ENCODE data around the gene NUBPL. TPM values are rescaled to one million over a fixed set of nuclear protein-coding genes. Genes with fewer than 3 reads are reported as not detected.

Gene NUBPL
- total and polyA plus RNA-seq, 5 donors from 2014 or later, result 4.2 to 9.9 (median 7.8) TPM

DNA sequence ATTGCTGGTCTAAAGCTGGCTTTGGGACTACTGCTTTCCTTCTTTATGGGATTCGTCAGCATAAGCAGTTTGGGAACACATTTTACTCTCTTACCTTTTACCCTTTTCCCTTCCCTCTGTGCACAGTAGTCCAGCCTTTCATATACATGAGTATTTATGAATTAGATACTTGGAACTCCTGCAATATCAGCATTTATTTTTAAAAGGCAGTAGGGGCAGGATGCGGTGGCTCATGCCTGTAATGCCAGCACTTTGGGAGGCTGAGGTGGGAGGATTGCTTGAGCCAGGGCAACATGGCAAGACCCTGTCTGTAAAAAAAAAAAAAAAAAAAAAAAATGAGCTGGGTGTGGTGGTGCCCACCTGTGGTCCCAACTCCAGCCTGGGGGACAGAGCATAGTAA, 3.0 kb downstream of the NUBPL start:
- ATAC-seq (ENCODE audit: low read depth in 2 of 2) (no peak), DNase-seq (no peak)
- Mint-ChIP-seq H3K4me1 (peaks cover 28 to 59% (median 42%) of the 10 kb centered on the region in 4 donors), H3K36me3 (peaks cover 14% of the 10 kb centered on the region), H3K4me3 (peak overlapping the region in 2 of 4 donors; percentile 35 to 71), H3K27ac (peak overlapping the region in 1 of 3 donors; percentile 65), H3K9me3 (peaks cover 0 to 3% (median 0%) of the 10 kb centered on the region in 7 donors), H3K27me3 (peaks cover 5% of the 10 kb centered on the region)
- peaks cover 2% of the 10 kb centered on the region for H3K36me3 ChIP-seq (ENCODE audit: control insufficient read depth, insufficient read depth, low read length)
- no peaks in the 10 kb centered on the region for H3K27me3 ChIP-seq (ENCODE audit: control insufficient read depth, insufficient read depth, low read length)
- no peak overlapping the region for H3K27ac ChIP-seq (ENCODE audit: insufficient read depth, low read length, poor library complexity, severe bottlenecking)
- peaks cover 15% of the 10 kb centered on the region for H3K4me1 ChIP-seq (ENCODE audit: control insufficient read depth, insufficient read depth, low read length, poor library complexity, severe bottlenecking)
- no peak overlapping the region for H3K4me3 ChIP-seq (ENCODE audit: low read depth, low read length)
- H3K9me3 ChIP-seq (ENCODE audit: control insufficient read depth in 2 of 2, low read length in 2 of 2), result no peaks in the 10 kb centered on the region

GRCh38 chr14:31566456-31566855, 5.3 kb downstream of the NUBPL start:
- no peaks in the 10 kb centered on the region for H3K27me3 ChIP-seq (ENCODE audit: control insufficient read depth, insufficient read depth, low read length)
- Mint-ChIP-seq H3K27me3 (no peaks in the 10 kb centered on the region), H3K36me3 (peaks cover 20% of the 10 kb centered on the region), H3K9me3 (no peaks in the 10 kb centered on the region), H3K4me3 (peak overlapping the region in 1 of 4 donors; percentile 41), H3K27ac (peak overlapping the region in 1 of 3 donors; percentile 49), H3K4me1 (peaks cover 25 to 48% (median 34%) of the 10 kb centered on the region in 4 donors)
- H3K27ac ChIP-seq (ENCODE audit: insufficient read depth, low read length, poor library complexity, severe bottlenecking), result no peak overlapping the region
- H3K4me3 ChIP-seq (ENCODE audit: low read depth, low read length), result no peak overlapping the region
- no peak for ATAC-seq (ENCODE audit: low read depth in 2 of 2)
- peaks cover 2% of the 10 kb centered on the region for H3K36me3 ChIP-seq (ENCODE audit: control insufficient read depth, insufficient read depth, low read length)
- no peaks in the 10 kb centered on the region for H3K9me3 ChIP-seq (ENCODE audit: control insufficient read depth in 2 of 2, low read length in 2 of 2)
- peaks cover 9% of the 10 kb centered on the region for H3K4me1 ChIP-seq (ENCODE audit: control insufficient read depth, insufficient read depth, low read length, poor library complexity, severe bottlenecking)
- no peak for DNase-seq

GRCh38 chr14:31567655-31568054, 6.5 kb downstream of the NUBPL start:
- no peak for ATAC-seq (ENCODE audit: low read depth in 2 of 2)
- Histone ChIP-seq H3K4me3 (ENCODE audit: low read depth, low read length) (no peak overlapping the region), H3K9me3 (ENCODE audit: control insufficient read depth in 2 of 2, low read length in 2 of 2) (no peaks in the 10 kb centered on the region), H3K27ac (ENCODE audit: insufficient read depth, low read length, poor library complexity, severe bottlenecking) (no peak overlapping the region), H3K36me3 (ENCODE audit: control insufficient read depth, insufficient read depth, low read length) (peaks cover 2% of the 10 kb centered on the region), H3K27me3 (ENCODE audit: control insufficient read depth, insufficient read depth, low read length) (no peaks in the 10 kb centered on the region), H3K4me1 (ENCODE audit: control insufficient read depth, insufficient read depth, low read length, poor library complexity, severe bottlenecking) (no peaks in the 10 kb centered on the region)
- H3K27me3 Mint-ChIP-seq, result no peaks in the 10 kb centered on the region
- H3K36me3 Mint-ChIP-seq, result peaks cover 24% of the 10 kb centered on the region
- H3K4me1 Mint-ChIP-seq, result peaks cover 23 to 40% (median 27%) of the 10 kb centered on the region in 4 donors
- no peak overlapping the region for H3K4me3 Mint-ChIP-seq
- peak overlapping the region in 2 of 3 donors; percentile 37 to 69 for H3K27ac Mint-ChIP-seq
- H3K9me3 Mint-ChIP-seq, result no peaks in the 10 kb centered on the region
- DNase-seq, result no peak

- Mint-ChIP-seq H3K4me1 (peaks cover 20 to 37% (median 23%) of the 10 kb centered on the region in 4 donors), H3K4me3 (no peak overlapping the region), H3K27ac (peak overlapping the region; percentile 37 to 69 (median 37)), H3K27me3 (no peaks in the 10 kb centered on the region), H3K36me3 (peaks cover 24% of the 10 kb centered on the region), H3K9me3 (no peaks in the 10 kb centered on the region)
- ATAC-seq (ENCODE audit: low read depth in 2 of 2) (no peak), DNase-seq (peak in 1 of 3 donors; percentile 28)
- H3K36me3 ChIP-seq (ENCODE audit: control insufficient read depth, insufficient read depth, low read length), result peaks cover 4% of the 10 kb centered on the region
- no peak overlapping the region for H3K27ac ChIP-seq (ENCODE audit: insufficient read depth, low read length, poor library complexity, severe bottlenecking)
- H3K4me3 ChIP-seq (ENCODE audit: low read depth, low read length), result no peak overlapping the region
- no peaks in the 10 kb centered on the region for H3K9me3 ChIP-seq (ENCODE audit: control insufficient read depth in 2 of 2, low read length in 2 of 2)
- no peaks in the 10 kb centered on the region for H3K27me3 ChIP-seq (ENCODE audit: control insufficient read depth, insufficient read depth, low read length)
- no peaks in the 10 kb centered on the region for H3K4me1 ChIP-seq (ENCODE audit: control insufficient read depth, insufficient read depth, low read length, poor library complexity, severe bottlenecking)
These were observed 7.0 kb downstream of the NUBPL start for GRCh38 chr14:31568161-31568560.

DNA sequence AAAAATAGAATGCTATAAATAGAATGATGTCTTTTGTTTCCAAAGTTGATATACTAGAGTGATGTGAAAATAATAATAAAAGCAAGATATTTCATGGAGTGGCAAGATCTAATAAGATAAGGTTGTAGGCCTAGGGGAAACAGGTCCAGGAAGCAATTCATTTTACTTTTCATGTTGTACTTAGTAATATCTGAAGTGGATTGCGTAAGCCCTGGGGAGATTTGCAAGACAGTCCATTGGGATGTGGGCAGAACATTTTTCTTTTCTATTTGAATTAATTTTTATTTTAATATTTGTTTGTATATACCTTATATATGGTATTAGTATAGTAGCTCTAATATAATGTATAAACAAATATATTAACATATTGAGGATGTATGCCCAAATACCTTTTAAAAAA, 7.5 kb downstream of the NUBPL start:
- DNase-seq (no peak), ATAC-seq (ENCODE audit: low read depth in 2 of 2) (no peak)
- Histone ChIP-seq H3K4me1 (ENCODE audit: control insufficient read depth, insufficient read depth, low read length, poor library complexity, severe bottlenecking) (no peaks in the 10 kb centered on the region), H3K27me3 (ENCODE audit: control insufficient read depth, insufficient read depth, low read length) (no peaks in the 10 kb centered on the region), H3K4me3 (ENCODE audit: low read depth, low read length) (no peak overlapping the region), H3K27ac (ENCODE audit: insufficient read depth, low read length, poor library complexity, severe bottlenecking) (no peak overlapping the region), H3K36me3 (ENCODE audit: control insufficient read depth, insufficient read depth, low read length) (peaks cover 4% of the 10 kb centered on the region), H3K9me3 (ENCODE audit: control insufficient read depth in 2 of 2, low read length in 2 of 2) (no peaks in the 10 kb centered on the region)
- Mint-ChIP-seq H3K27me3 (no peaks in the 10 kb centered on the region), H3K36me3 (peaks cover 29% of the 10 kb centered on the region), H3K27ac (peak overlapping the region in 1 of 3 donors; percentile 37), H3K4me3 (no peak overlapping the region), H3K9me3 (no peaks in the 10 kb centered on the region), H3K4me1 (peaks cover 18 to 33% (median 21%) of the 10 kb centered on the region in 4 donors)

DNA sequence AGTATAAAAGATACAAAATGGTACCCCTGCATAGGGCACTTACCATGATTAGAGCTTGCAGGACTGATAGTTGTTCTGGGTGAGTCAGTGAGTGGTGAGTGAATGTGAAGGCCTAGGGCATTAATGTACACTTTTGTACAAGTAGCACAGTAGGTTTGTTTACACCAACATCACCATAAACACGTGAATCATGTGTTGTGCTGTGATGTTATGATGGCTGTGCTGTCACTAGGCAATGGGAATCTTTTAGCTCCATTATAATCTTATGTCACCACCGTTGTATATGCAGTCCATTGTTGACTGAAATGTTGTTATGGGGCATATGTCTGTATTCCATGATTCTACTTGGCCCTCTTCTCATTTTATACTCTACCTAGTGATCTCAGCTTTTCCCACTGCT, 11.8 kb downstream of the NUBPL start:
- Mint-ChIP-seq H3K36me3 (peaks cover 33% of the 10 kb centered on the region), H3K4me1 (peaks cover 6 to 13% (median 10%) of the 10 kb centered on the region in 4 donors), H3K4me3 (no peak overlapping the region), H3K27ac (no peak overlapping the region), H3K9me3 (no peaks in the 10 kb centered on the region), H3K27me3 (no peaks in the 10 kb centered on the region)
- H3K4me1 ChIP-seq (ENCODE audit: control insufficient read depth, insufficient read depth, low read length, poor library complexity, severe bottlenecking), result no peaks in the 10 kb centered on the region
- DNase-seq (no peak), ATAC-seq (ENCODE audit: low read depth in 2 of 2) (no peak)
- H3K36me3 ChIP-seq (ENCODE audit: control insufficient read depth, insufficient read depth, low read length), result peaks cover 3% of the 10 kb centered on the region
- H3K27me3 ChIP-seq (ENCODE audit: control insufficient read depth, insufficient read depth, low read length), result no peaks in the 10 kb centered on the region
- H3K9me3 ChIP-seq (ENCODE audit: control insufficient read depth in 2 of 2, low read length in 2 of 2), result no peaks in the 10 kb centered on the region
- no peak overlapping the region for H3K4me3 ChIP-seq (ENCODE audit: low read depth, low read length)
- H3K27ac ChIP-seq (ENCODE audit: insufficient read depth, low read length, poor library complexity, severe bottlenecking), result no peak overlapping the region

DNA sequence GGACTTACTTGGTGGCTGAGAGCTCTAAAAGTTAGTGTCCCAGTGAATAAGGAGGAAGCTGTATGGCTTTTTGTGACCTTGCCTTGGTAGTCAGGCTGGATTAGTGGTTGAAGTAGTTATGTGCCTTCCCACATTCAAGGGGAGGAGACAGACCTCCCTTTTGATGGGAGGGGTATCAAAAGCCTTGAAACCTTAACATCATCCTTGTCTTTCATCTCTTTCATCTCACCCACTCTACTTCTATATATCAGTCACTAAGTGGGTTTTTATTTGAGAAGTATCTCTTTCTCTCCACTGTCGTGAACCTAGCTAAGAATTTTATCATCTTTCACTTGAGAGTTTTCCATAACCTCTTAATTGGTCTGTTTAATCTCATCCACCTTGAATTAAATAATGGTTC, 15.7 kb downstream of the NUBPL start:
- no peak overlapping the region for H3K4me3 ChIP-seq (ENCODE audit: low read depth, low read length)
- Mint-ChIP-seq H3K9me3 (peaks cover 0 to 1% (median 0%) of the 10 kb centered on the region in 7 donors), H3K27ac (no peak overlapping the region), H3K27me3 (no peaks in the 10 kb centered on the region), H3K4me1 (peaks cover 2 to 7% (median 5%) of the 10 kb centered on the region in 4 donors), H3K36me3 (peaks cover 33% of the 10 kb centered on the region), H3K4me3 (no peak overlapping the region)
- H3K27ac ChIP-seq (ENCODE audit: insufficient read depth, low read length, poor library complexity, severe bottlenecking), result no peak overlapping the region
- peaks cover 3% of the 10 kb centered on the region for H3K36me3 ChIP-seq (ENCODE audit: control insufficient read depth, insufficient read depth, low read length)
- DNase-seq, result no peak
- no peaks in the 10 kb centered on the region for H3K4me1 ChIP-seq (ENCODE audit: control insufficient read depth, insufficient read depth, low read length, poor library complexity, severe bottlenecking)
- H3K9me3 ChIP-seq (ENCODE audit: control insufficient read depth in 2 of 2, low read length in 2 of 2), result no peaks in the 10 kb centered on the region
- H3K27me3 ChIP-seq (ENCODE audit: control insufficient read depth, insufficient read depth, low read length), result no peaks in the 10 kb centered on the region
- no peak for ATAC-seq (ENCODE audit: low read depth in 2 of 2)

- no peaks in the 10 kb centered on the region for H3K36me3 ChIP-seq (ENCODE audit: control insufficient read depth, insufficient read depth, low read length)
- H3K27ac ChIP-seq (ENCODE audit: insufficient read depth, low read length, poor library complexity, severe bottlenecking), result no peak overlapping the region
- no peaks in the 10 kb centered on the region for H3K4me1 ChIP-seq (ENCODE audit: control insufficient read depth, insufficient read depth, low read length, poor library complexity, severe bottlenecking)
- no peak for ATAC-seq (ENCODE audit: low read depth in 2 of 2)
- Mint-ChIP-seq H3K4me1 (peaks cover under 1 to 7% (median 5%) of the 10 kb centered on the region in 4 donors), H3K36me3 (peaks cover 27% of the 10 kb centered on the region), H3K9me3 (peaks cover 0 to 1% (median 0%) of the 10 kb centered on the region in 7 donors), H3K27ac (no peak overlapping the region), H3K4me3 (no peak overlapping the region), H3K27me3 (no peaks in the 10 kb centered on the region)
- H3K4me3 ChIP-seq (ENCODE audit: low read depth, low read length), result no peak overlapping the region
- H3K9me3 ChIP-seq (ENCODE audit: control insufficient read depth in 2 of 2, low read length in 2 of 2), result no peaks in the 10 kb centered on the region
- no peak for DNase-seq
- no peaks in the 10 kb centered on the region for H3K27me3 ChIP-seq (ENCODE audit: control insufficient read depth, insufficient read depth, low read length)
These were observed 17.1 kb downstream of the NUBPL start for GRCh38 chr14:31578266-31578665.
